Activated T-helper 2 cell treated with anti-CD3 and anti-CD28 coated beads, Interferon-gamma antibody, Interleukin-2, Interleukin-4, amounts not matched to agents 10 μg/mL and 5 μg/mL and 100 μg/mL, durations not matched to agents 14 hours and 24 hours and 36 hours (primary cell): ENCODE measurements around the gene DUS2. TPM values are rescaled to one million over a fixed set of nuclear protein-coding genes. Genes with fewer than 3 reads are reported as not detected.

Source experiments
- DNase-seq: peaks from one replicate; pipeline ENCODE4 v3.0.0; 2021; ENCODE audit warnings: low spot score
- H3K27ac Mint-ChIP-seq: one replicate; pipeline ENCODE4 v1.8.0; 2021; ENCODE audit warnings: mixed read lengths
- H3K27me3 Mint-ChIP-seq: one replicate; pipeline ENCODE4 v1.8.0; 2021; ENCODE audit warnings: low read depth, mixed read lengths
- H3K36me3 Mint-ChIP-seq: one replicate; pipeline ENCODE4 v1.8.0; 2021; ENCODE audit warnings: low read depth, mixed read lengths
- H3K4me1 Mint-ChIP-seq: one replicate; pipeline ENCODE4 v1.8.0; 2021; ENCODE audit warnings: low read depth, mixed read lengths
- H3K4me3 Mint-ChIP-seq: one replicate; pipeline ENCODE4 v1.8.0; 2021; ENCODE audit warnings: low read depth, mild to moderate bottlenecking, moderate library complexity, mixed read lengths
- H3K9me3 Mint-ChIP-seq: one replicate; pipeline ENCODE4 v1.8.0; 2021; ENCODE audit warnings: mixed read lengths
- intact Hi-C: fragments of 100-400 bp; cut with micrococcal nuclease; formaldehyde crosslinking; loops from one replicate; pipeline ENCODE4 v1.15.1; 2023
- total RNA-seq: library from RNA; stranded (reverse); gene quantifications from 2 replicates; pipeline ENCODE4 v1.2.3, GENCODE V29; 2022

DUS2 gene
- total RNA-seq, 1 donor from 2014 or later = 34.3 TPM

DNA sequence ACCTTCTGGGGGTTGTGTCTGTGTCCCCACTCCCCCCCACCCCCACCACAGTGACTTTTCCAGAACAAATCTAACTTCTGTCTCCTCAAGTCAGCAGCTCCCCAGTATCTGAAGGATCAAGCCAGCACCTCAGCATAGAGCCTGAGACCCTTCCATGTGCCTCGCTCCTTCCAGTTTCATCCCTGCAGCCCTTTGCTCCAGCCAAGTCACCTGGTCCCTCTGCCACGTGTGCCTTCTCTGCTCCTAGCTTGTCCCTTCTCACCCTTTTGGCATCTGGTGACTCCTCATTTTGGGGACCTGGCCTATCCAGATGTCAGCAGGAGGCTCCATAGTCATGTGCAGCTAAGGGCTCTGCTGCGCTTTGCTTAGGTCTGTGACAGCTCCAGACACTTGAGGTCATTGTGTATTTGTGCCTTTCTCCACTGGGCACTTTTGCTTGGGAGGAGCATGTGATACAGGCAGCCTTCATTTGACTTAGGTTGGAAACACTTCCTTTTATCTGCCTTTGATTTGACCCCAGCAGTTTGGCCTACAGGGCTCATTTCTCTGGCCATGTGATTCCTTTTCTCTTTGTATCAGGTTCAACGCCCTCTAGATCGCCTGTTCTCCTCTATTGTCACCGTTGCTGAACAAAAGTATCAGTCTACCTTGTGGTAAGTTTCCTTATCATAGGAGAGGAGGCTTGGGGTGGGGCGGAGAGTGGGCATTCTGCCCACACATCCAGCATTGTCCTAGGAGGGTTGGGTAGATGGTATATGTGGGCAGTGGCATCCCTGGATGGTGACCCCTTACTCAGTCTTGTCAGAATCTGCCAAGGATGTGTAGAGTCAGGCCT, 55.0 kb downstream of the DUS2 start:
- no peaks in the 10 kb centered on the region for H3K27me3 Mint-ChIP-seq
- intact Hi-C loops = loop anchor here (2.0 kb wide), 2 partner anchors 13 to 15 kb away; no protein-coding TSS in a partner anchor
- peaks cover 65% of the 10 kb centered on the region for H3K36me3 Mint-ChIP-seq
- no peaks in the 10 kb centered on the region for H3K9me3 Mint-ChIP-seq
- no peak for DNase-seq
- H3K4me1 Mint-ChIP-seq = peaks cover 83% of the 10 kb centered on the region
- peak overlapping the region; percentile 96 for H3K27ac Mint-ChIP-seq
- H3K4me3 Mint-ChIP-seq = no peak overlapping the region

DNA sequence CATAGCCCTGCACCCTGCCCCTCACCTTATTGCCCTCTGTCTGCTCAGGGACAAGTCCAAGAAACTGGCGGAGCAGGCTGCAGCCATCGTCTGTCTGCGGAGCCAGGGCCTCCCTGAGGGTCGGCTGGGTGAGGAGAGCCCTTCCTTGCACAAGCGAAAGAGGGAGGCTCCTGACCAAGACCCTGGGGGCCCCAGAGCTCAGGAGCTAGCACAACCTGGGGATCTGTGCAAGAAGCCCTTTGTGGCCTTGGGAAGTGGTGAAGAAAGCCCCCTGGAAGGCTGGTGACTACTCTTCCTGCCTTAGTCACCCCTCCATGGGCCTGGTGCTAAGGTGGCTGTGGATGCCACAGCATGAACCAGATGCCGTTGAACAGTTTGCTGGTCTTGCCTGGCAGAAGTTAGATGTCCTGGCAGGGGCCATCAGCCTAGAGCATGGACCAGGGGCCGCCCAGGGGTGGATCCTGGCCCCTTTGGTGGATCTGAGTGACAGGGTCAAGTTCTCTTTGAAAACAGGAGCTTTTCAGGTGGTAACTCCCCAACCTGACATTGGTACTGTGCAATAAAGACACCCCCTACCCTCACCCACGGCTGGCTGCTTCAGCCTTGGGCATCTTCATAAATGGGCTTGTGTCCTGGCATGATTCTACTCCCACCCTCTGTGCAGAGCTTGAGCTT, 55.8 kb downstream of the DUS2 start:
- peaks cover 87% of the 10 kb centered on the region for H3K4me1 Mint-ChIP-seq
- H3K4me3 Mint-ChIP-seq = peak overlapping the region; percentile 40
- peak overlapping the region; percentile 96 for H3K27ac Mint-ChIP-seq
- intact Hi-C loops = loop anchor here (2.0 kb wide), 2 partner anchors 14 kb away; no protein-coding TSS in a partner anchor
- H3K36me3 Mint-ChIP-seq = peaks cover 61% of the 10 kb centered on the region
- no peaks in the 10 kb centered on the region for H3K27me3 Mint-ChIP-seq
- no peaks in the 10 kb centered on the region for H3K9me3 Mint-ChIP-seq
- DNase-seq = no peak

GRCh38 chr16:68079376-68079625, 56.2 kb downstream of the DUS2 start:
- peaks cover 87% of the 10 kb centered on the region for H3K4me1 Mint-ChIP-seq
- H3K36me3 Mint-ChIP-seq = peaks cover 56% of the 10 kb centered on the region
- intact Hi-C loops = loop anchor here (2.0 kb wide), 2 partner anchors 14 kb away; no protein-coding TSS in a partner anchor
- no peaks in the 10 kb centered on the region for H3K9me3 Mint-ChIP-seq
- no peaks in the 10 kb centered on the region for H3K27me3 Mint-ChIP-seq
- peak overlapping the region; percentile 40 for H3K4me3 Mint-ChIP-seq
- peak overlapping the region; percentile 96 for H3K27ac Mint-ChIP-seq
- DNase-seq = no peak

GRCh38 chr16:68079626-68080344, 56.7 kb downstream of the DUS2 start:
- H3K4me3 Mint-ChIP-seq = peak overlapping the region; percentile 51
- intact Hi-C loops = loop anchor here (2.0 to 10.0 kb wide), 5 partner anchors 13 to 235 kb away; partner anchors contain the start of genes DPEP2, PRMT7 and SLC7A6OS
- H3K36me3 Mint-ChIP-seq = peaks cover 51% of the 10 kb centered on the region
- DNase-seq = peak; percentile 79
- no peaks in the 10 kb centered on the region for H3K9me3 Mint-ChIP-seq
- H3K27ac Mint-ChIP-seq = peak overlapping the region; percentile 96
- H3K4me1 Mint-ChIP-seq = peaks cover 84% of the 10 kb centered on the region
- no peaks in the 10 kb centered on the region for H3K27me3 Mint-ChIP-seq

DNA sequence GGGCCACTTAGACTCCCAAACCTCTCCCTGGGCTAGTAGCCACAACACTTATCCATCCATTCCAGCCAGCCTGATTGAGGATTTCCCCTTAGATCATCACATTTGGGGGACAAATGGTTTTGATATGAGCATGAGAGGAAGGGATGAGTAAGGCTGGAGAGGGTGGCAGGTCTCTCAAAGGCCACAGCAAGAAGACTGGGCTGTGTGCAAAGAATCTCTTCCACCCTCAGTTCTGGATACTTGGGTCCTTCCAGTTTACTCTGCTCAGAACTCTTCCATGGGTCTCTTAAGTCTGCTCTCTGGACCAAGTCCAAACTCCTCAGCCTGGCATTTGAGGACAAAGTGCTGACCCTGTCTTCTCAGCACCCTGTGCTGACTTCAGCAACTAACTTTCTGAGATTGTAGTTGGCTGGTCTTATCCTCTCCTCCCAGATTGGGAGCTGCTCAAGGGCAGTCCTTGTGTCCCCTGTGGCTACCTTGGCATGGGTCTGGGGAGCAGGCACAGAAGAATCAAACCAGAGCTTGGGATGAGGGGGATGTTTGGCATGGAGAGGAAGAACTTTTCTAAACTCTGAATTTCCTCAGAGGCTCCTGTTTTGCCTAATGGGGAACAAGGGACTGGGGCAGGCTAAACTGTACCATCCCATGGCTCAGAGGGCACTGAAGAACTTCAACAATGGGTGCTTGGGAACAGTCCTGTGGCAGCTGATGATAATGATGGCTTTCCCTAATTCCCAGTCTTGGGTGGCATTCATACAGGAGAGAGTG, 59.0 kb downstream of the DUS2 start:
- Mint-ChIP-seq H3K36me3 (peaks cover 39% of the 10 kb centered on the region), H3K9me3 (no peaks in the 10 kb centered on the region), H3K27me3 (no peaks in the 10 kb centered on the region), H3K27ac (peak overlapping the region; percentile 95), H3K4me1 (peaks cover 66% of the 10 kb centered on the region), H3K4me3 (peak overlapping the region; percentile 59)
- DNase-seq = no peak
- intact Hi-C loops = loop anchor here (5.0 to 10.0 kb wide), 3 partner anchors 85 to 233 kb away; partner anchors contain the start of genes DPEP2, PRMT7 and SLC7A6OS

GRCh38 chr16:68082629-68083238, 59.6 kb downstream of the DUS2 start:
- intact Hi-C loops = loop anchor here (5.0 to 10.0 kb wide), 3 partner anchors 85 to 232 kb away; partner anchors contain the start of genes DPEP2, PRMT7 and SLC7A6OS
- no peak overlapping the region for H3K4me3 Mint-ChIP-seq
- no peak for DNase-seq
- peaks cover 65% of the 10 kb centered on the region for H3K4me1 Mint-ChIP-seq
- peaks cover 36% of the 10 kb centered on the region for H3K36me3 Mint-ChIP-seq
- H3K27me3 Mint-ChIP-seq = no peaks in the 10 kb centered on the region
- peak overlapping the region; percentile 95 for H3K27ac Mint-ChIP-seq
- H3K9me3 Mint-ChIP-seq = no peaks in the 10 kb centered on the region

DNA sequence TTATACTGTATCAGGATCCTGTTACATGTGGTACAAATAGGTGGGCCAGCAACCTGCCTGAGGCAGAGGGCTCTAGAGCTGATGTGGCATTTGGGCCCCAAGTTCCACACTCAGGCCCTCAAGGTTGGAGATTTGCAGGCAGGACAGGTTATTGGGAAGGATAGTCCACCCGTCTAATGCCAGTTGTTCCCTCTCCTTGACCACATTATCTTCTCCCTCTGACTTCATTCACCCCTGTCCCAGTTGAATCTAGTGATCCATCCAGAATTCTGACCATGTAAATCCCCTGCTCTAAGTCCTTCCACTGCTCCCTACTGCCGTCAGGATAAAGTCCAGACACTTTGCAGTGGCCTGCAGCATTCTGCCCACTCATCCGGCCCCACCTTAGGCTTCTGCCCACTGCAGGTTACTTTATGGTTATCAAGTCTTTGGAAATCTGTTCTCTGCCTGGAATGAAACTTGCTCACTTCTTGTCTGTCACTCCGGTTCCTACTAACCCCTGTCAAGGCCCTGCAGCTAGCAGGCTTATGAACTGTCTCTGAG, 60.2 kb downstream of the DUS2 start:
- Mint-ChIP-seq H3K9me3 (no peaks in the 10 kb centered on the region), H3K27ac (peak overlapping the region; percentile 95), H3K27me3 (no peaks in the 10 kb centered on the region), H3K36me3 (peaks cover 33% of the 10 kb centered on the region), H3K4me3 (no peak overlapping the region), H3K4me1 (peaks cover 62% of the 10 kb centered on the region)
- intact Hi-C loops = loop anchor here (5.0 to 10.0 kb wide), 3 partner anchors 86 to 231 kb away; partner anchors contain the start of genes DPEP2, PRMT7 and SLC7A6OS
- DNase-seq = no peak

- intact Hi-C loops = loop anchor here (5.0 to 10.0 kb wide), 3 partner anchors 87 to 231 kb away; partner anchors contain the start of genes DPEP2, PRMT7 and SLC7A6OS
- no peak for DNase-seq
- Mint-ChIP-seq H3K27ac (peak overlapping the region; percentile 95), H3K9me3 (no peaks in the 10 kb centered on the region), H3K4me3 (peak overlapping the region; percentile 77), H3K36me3 (peaks cover 29% of the 10 kb centered on the region), H3K4me1 (peaks cover 58% of the 10 kb centered on the region), H3K27me3 (no peaks in the 10 kb centered on the region)
Measured at GRCh38 chr16:68083861-68084503, 60.9 kb downstream of the DUS2 start.

DNA sequence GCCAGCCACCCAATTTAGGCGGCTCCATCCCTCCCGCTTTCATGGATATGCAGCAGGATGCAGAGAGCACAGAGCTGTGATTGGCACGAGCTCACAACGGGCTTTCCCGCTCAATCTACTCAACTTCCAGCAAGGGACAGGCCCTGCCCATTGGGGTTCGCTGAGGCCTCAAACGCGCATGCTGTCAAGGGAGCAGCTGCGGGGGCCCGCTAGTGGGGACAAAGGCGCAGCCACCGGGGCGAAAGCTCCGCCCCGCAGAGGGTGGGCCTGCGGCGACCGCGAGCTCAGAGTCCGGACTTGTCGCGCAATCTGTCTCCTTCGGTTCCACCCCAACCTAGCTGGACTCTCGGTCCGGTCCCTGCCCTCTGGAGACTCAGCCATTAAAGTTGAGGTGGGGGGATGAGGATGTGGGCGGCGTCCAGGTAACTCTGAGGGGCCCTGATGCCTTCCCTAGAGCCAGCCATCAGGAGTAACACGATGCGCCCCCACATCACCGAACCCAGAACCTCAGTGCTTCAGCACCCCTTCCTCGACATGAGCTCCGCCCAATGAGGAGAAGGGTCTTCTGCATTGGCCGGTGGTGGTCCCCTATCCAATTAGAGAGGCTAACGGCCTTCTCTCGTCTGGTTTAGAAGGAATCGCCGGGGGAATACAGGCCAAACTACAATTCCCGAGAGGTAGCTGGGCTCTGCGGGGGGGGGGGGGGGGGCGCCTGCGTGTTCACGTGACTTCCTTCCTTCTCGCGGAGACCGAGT, 61.6 kb downstream of the DUS2 start:
- H3K4me1 Mint-ChIP-seq = peaks cover 55% of the 10 kb centered on the region
- no peaks in the 10 kb centered on the region for H3K27me3 Mint-ChIP-seq
- H3K36me3 Mint-ChIP-seq = peaks cover 29% of the 10 kb centered on the region
- H3K27ac Mint-ChIP-seq = peak overlapping the region; percentile 95
- DNase-seq = peak; percentile 89
- H3K9me3 Mint-ChIP-seq = no peaks in the 10 kb centered on the region
- peak overlapping the region; percentile 77 for H3K4me3 Mint-ChIP-seq
- intact Hi-C loops = loop anchor here (5.0 to 10.0 kb wide), 3 partner anchors 87 to 230 kb away; partner anchors contain the start of genes DPEP2, PRMT7 and SLC7A6OS

DNA sequence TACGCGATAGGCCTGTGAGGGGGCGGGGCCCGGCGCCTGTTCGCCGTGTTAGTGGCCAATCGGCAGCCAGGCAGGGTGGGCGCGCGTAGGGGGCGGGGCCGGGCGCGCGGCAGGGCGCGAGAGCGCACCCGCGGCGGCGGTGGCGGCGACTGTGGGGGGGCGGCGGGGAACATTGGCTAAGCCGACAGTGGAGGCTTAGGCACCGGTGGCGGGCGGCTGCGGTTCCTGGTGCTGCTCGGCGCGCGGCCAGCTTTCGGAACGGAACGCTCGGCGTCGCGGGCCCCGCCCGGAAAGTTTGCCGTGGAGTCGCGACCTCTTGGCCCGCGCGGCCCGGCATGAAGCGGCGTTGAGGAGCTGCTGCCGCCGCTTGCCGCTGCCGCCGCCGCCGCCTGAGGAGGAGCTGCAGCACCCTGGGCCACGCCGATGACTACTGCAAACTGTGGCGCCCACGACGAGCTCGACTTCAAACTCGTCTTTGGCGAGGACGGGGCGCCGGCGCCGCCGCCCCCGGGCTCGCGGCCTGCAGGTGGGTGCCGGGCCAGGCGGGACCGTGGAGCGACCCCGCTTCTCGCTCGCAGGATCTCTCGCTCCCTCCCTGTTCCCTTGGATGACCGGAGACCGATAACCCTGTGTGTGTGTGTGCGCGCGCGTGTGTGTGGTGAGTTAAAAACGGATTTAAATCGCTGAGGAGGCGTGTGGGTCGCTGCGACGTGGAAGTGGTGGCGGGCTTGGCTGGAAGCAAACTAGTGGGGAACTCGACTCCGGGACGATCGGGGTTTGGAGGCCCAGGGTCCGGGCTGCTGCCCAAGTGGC, 62.4 kb downstream of the DUS2 start, which contains the start of gene NFATC3:
Gene NFATC3, plus strand, starts transcription at position 112 of the 813 bp plus-strand sequence. Its CDS starts 312 bp downstream, at position 424.
- peak; percentile 97 for DNase-seq
- H3K27me3 Mint-ChIP-seq = no peaks in the 10 kb centered on the region
- H3K27ac Mint-ChIP-seq = peak within 1 kb of the TSS; percentile 95
- H3K4me1 Mint-ChIP-seq = peaks cover 52% of the 10 kb centered on the region
- peak within 1 kb of the TSS; percentile 89 for H3K4me3 Mint-ChIP-seq
- peaks cover 24% of the 10 kb centered on the region for H3K36me3 Mint-ChIP-seq
- intact Hi-C loops = loop anchor here (10.0 kb wide), 2 partner anchors 199 to 229 kb away; partner anchors contain the start of genes PRMT7 and SLC7A6OS
- H3K9me3 Mint-ChIP-seq = no peaks in the 10 kb centered on the region
